HL-60/S4 (cell line): ENCODE measurements around the gene ALK.

Experiments
- in situ Hi-C: fragments of 300-500 bp; cut with MboI; formaldehyde crosslinking; loops from 2 replicates; pipeline ENCODE4 v1.14.3; 2022; ENCODE audit warnings: low sequenced_read_pairs

ALK gene

DNA sequence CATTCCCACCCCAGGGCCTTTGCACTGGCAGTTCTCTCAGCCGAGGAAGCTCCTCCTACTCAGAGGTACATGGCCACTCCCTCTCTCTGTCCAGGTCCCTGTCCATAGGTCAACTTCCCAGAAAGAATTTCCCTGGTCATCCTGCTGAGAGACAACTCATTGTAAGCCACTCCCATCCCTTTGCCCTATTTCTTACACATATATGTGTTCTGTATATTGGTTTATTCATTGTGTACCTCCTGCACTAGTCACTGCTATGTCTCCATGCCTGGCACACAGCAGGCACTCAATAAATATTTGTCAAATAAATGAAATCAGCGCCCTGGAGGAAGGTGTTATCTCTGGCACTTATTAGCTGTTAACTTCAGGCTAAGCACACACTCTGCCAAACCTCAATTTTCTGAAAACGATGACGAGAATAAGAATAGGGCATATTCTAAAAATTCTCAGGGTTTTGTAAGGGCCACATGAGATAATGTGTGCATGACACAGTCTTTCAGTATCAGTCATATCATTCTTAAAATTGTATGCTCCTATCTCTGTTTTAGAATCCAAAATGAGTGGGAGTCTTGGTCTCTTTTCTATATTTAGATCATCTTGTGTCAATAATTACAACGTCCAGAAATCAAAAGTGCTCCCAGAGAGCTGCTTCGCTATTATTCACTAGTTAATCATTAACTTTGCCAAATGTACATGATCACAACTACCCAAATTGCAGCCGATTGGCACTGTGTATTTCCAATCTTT is 198.0 kb downstream of the ALK start:
- in situ Hi-C loops, result no loop called here

DNA sequence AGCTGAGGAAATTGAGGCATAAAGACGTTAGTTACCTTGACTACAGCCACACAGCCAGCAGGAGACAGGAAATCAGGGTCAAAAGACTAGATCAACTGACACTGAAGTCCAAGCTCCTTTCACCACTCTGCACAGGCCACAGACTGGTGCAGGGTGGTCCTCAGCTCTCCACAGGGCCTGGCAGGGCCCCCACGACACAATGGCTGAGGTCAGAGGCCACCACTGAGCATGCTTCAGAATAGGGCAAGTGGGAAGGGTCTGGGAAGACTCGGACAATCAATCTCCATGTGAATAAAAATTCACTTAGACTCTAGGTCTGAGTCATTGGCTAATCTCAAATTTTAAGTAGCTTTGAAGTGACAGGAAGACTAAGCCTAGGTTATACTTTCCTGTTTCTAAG is 201.7 kb downstream of the ALK start:
- in situ Hi-C loops, result no loop called here

DNA sequence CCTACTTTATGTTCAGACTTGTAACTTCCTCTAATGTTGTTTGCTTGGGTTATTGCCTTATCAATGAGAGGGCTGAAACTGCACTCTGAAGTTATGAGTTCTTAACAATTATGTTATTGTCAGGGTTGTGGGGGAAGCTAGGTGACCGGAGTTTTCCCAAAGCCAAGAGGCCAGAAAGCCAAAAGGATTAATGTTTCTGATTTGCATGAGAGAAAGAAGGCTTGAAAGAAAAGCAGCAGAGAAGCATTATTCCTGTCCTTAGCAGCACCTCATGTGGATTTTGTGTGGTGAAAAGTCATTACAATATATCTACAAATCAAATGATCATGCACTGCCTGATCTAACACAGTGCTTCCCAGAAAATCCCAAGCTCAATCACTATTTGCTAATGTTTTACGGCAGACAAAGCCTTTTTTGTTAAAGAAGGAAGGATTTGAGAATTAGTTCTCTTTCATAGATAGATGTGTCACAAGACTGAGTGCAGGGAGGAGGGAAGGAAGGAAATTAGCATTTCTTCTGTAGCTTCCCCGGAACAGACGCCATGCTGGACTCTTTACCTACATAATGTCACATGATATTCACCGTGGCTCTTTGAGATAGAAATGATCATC is 203.2 kb downstream of the ALK start:
- in situ Hi-C loops, result no loop called here

DNA sequence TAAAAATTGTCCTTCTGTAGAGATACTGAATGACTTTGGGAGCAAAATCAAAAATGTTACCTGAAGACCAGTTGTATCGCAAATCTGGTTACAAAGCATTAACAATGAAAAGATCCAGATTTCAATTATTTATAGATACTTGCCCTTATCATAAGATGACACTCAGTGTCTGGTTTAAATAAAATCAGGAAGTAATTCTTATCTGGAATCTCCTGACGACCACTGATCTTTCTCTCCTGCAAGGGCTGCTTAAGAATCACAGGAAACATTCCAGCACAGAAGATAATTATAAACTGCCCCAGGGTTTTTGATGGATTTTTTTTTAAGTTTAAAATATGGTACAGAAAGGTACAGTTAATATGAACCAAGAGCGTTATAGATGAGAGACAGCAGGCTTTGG is 205.7 kb downstream of the ALK start:
- in situ Hi-C loops, result no loop called here

DNA sequence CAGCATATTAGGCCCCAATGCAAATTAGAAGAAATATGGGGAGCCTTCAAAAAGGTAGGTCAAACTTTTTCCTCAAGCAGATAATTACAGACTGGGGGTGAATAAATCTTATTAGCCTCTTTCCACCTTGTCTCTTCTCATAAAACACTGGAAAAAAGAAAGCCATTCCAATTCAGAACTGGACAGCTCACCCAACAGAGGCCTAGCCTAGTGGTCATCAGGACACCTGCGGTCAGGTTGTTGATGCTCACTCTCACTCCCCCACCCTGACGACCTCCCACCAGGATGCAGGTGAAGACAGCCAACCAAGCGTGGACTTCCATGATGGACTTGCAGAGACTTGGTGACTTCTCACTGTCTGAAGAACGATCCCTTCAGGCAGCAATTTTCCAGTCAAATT is 207.1 kb downstream of the ALK start:
- in situ Hi-C loops, result no loop called here

DNA sequence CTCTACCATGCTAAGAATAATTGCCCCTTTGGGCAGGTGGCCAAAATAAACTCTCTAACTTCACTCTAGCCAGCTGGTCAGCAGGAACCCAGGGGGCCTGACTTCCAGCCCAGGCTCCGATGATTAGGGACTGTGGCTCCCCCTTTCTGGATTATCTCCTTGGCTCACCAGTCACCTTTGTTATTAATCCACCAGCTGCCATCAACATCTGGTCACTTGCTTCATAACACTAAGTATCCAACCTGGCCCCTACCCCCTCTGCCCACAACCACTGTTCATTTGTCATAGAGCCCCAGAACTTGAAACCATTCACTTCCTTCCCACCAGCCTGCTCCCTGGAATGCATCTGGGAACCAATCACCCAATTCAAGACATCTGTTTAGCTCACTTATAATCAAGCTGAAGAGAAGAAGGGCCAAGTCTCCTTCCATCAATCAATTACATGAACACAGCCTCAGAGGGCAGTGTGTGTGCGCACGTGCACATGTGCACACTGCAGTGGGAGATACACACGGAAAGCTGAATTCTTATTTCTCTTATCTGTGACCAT is 215.1 kb downstream of the ALK start:
- in situ Hi-C loops, result no loop called here

DNA sequence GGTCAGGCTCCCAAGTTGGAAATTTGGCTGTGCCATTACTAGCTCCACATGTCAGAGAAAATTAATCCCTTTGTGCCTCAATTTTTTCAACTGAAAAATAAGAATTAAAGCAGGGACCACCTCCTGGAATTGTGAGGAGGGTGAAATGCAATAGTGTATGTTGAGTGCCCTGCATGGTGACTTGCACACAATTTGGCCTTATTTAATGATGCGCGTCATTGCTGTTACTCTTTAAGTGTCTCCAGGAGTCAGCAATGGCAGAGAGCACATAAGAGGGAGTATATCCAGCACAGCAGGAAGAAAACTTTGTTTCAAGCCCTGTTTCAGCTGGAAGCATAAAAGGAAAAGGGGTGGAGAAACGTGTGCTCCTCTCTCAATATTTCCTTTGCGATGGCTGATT is 215.8 kb downstream of the ALK start:
- in situ Hi-C loops, result no loop called here

DNA sequence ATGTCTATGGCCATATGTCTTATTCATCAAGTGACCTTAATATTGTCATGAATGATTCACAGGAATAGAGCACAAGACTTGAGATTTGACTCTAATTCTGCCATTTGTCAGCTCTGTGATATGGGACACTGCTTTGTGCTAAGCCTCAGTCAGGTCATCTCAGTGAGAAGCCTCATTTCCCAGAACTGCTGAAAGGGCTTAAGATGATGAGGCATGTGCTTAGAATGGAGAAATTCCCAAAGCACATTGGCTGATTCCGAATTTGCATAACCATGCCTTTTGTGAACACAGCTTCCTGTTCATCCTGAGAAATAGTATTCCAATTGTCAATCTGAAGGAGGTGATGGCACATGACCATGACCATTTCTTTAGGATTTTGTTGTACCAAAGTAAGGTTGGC is 218.1 kb downstream of the ALK start:
- in situ Hi-C loops, result no loop called here

DNA sequence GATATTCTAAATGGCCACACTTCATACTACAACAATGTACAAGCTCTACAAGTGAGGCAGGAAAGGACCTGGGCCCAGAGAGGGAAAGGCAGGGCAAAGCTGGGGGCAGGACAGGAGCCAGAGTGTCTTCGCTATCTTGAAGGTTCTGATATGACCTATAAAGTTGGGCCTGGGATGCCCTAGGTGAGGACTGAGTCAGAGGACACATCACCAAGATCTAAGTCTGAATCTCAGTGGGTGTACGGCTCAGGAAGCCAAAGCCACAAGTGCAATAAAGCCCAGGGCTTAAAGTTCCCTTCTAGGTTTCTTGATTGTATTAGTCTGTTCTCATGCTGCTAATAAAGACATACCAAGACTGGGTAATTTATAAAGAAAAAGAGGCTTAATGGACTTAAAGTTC is 219.1 kb downstream of the ALK start:
- in situ Hi-C loops, result no loop called here

DNA sequence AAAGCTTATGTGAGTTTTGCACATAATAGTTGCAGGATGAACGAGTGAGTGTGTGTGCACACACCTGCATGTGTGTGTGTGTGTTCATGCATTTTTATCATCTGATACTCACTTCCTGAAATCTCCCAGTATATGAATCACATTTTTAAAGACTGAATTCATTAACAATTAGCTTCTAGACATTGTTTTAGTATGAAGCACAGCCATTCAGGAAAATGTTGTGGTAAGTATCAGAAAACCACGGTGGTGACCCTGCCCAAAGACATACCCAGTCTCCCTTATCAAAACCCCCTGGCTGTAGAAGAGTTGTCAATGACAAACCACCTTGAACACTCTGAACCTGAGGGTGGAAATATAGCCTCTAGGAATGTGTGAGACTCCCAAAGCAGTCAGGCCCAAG is 220.8 kb downstream of the ALK start:
- in situ Hi-C loops, result no loop called here

DNA sequence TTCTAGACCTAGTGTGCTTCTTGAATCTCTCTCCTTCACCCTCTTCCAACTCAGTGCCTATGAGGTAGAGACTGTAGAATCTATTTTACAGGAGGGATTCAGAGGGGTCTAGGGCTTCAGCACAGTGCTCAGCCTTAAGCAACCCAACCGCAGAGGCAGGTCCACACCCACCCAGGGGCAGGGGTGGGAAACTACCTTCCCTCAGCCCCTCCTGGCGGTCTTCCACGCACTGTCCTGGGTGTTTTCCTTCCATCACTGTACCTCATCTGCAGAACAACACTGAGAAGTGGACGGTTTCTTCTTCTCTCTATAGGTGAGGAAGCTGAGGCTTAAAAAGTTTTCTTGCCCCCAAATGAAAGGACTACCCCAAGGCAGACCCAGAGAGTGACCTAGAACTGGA is 222.3 kb downstream of the ALK start:
- in situ Hi-C loops, result no loop called here

DNA sequence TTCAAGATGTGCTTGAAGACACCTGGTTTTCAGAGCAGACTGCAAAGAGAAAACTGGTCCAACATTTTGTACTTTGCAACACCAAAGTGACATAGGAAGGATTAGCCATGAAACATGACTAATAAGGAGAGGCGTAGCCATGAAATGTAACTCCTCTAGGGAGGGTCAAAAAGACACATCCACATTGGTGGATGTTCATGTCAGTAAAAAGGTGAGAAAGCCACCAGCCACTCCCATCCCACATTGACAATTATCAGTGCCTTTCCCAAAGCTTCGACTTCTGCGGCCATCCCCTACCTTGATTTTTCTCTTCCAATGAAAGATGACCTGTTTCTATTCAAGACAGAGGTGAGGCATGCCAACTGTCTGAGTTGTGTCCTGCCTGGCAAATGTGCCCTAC is 223.2 kb downstream of the ALK start:
- in situ Hi-C loops, result no loop called here

DNA sequence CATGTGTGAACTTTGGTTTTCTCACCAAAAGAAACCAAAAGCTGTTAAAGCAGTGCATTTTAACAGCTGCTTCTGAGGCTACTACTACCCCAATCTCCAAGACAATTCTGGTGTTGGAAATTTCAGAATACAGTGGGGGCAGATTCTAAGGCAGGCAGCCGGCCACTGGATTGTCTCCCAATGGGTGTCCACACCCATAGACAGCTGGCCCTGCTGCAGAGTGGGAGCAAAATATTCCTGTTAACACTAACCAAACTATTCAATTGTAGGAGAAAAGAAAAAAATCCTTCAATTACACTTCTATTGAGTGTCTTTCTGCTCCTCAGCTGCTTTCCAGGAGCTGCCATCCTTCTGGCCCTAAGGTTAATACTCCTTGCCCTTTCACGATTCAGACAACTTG is 223.7 kb downstream of the ALK start:
- in situ Hi-C loops, result no loop called here

DNA sequence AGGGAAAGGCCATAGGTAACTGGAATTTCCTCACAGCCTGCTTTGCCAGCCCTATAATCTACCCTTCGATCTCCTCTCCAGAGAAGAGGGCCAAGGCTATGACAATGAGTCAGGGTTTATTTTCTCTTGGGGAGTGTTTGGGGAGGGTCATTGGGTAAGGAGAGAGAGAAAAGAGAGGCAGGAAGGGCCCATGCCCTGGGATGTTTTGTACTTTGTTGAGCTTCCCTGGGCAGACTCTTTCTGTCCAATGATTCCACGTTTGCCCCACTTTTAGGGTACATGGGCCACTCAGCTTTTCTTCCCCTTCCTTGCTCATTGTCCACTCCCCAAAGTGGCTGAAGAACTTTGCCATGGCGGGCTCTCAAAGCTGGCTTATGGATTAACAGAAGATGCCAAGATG is 224.2 kb downstream of the ALK start:
- in situ Hi-C loops, result no loop called here

DNA sequence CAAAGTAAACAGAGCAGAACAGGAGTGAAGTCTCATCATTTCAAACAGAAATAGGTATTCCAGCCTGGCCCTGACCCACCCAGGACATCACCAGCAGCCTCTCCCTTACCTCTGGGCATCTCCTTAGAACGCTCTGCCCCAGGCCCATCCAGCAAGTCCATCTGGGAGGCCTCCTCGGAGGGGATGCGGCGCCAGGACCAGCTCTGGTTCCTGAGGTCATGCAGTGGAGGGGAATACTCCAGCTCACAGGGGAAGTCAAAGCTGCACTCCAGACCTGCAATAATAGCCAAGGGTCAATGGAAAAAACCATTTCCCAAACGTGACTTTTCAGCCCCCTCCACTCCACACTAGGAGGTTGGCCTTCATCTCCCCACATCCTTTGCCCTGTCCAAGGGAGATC is 226.6 kb downstream of the ALK start:
- in situ Hi-C loops, result no loop called here

DNA sequence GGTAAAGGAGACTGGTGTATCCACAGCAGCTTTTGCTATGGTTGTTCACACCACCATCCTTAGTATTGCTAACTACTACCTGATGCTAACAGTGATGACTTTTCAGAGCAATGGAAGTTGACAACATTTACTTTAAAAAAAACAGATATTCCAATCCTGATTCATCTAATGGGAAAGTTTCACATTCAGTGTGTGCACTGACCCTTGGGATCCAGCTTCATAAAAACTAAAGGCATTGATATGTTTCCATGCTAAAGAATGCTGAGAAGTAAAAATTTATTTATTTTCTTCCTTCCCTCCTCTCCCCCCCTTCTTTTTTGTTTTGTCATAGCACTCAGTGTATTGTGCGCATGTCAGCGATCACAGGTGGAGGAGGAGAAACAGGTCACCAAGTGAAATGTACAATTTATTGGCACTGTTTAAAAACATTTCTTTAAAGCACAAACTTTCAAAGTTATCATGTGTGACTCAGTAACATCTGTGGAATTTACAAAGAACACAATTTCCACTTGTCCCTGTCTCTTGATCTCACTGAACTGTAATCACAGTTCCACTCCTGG is 229.9 kb downstream of the ALK start:
- in situ Hi-C loops, result no loop called here

DNA sequence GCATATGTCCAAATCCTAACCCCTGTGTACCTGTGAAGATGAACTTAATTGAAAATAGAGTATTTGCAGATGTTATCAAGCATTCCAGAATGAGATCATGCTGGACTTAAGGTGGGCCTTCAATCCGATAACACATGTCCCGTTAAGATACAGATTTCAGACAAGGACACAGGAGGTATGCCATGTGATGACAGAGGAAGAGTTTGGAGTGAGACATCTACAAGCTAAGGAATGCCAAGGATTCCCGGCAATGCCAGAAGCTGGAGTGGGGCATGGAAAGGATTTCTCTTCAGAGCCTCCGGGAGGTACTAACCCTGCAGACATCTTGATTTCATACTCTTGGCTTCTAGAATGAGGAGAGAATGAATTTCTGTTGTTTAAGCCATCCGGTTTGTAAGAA is 231.7 kb downstream of the ALK start:
- in situ Hi-C loops, result no loop called here

DNA sequence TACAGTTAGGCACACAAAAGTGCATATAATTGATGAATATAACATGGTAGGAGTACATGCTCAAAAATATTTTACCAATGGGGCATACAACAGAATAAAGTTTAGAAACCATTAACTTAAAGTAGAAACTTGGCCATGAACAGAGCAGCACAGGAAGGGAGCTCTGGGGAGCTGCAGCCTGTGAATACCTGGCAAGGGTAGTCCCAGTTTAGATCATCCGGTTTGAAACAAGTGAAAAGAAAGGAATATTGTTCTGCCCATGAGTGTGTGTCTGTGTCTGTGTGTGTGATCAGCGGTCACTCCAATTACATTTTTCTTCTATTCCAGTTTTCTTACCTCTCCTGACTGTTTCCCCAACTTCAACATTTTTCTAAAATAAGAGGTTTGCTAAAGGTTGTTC is 233.0 kb downstream of the ALK start:
- in situ Hi-C loops, result no loop called here

DNA sequence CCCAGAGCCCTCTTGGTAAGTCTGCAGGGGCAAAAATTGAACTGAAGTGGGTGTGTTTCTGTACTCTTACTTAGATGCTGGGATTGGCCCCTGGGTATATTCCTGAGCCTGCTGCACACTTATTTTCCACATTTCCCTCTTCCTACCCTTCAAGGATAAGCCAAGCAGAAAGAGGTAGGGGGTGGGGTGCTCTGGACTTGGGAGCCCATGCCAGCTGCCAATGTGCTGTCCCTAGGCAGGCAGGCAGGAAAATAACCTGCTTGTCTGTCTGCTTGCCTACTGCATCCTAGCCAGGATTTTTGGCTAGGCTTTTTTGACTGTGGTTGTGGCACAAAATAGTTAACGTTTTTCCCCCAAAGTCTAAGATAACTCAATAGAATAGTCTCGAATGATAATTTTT is 234.3 kb downstream of the ALK start:
- in situ Hi-C loops, result no loop called here

DNA sequence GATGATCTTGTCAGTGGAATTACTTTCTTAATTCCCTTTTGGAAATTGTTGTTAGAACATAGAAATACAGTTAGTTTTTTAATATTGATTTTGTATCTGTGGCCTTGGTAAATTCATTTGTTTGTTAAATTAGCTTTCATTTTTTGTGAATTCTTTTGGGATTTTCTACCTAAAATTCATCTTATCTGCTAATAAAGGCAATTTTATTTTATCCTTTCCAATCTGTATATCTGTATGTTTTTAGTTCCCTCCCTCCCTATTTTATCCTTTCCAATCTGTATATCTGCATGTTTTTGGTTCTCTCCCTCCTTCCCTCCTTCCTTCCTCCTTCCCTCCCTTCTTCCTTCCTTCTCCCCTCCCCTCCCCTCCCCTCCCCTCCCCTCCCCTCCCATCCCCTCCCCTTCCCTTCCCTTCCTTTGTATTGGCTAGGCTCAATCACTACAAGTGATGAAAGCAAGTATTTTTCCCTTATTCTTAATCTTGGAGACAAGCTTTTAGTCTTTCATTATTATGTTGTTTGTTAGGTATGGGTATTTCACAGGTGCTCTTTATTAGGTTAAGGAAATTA is 244.4 kb downstream of the ALK start:
- in situ Hi-C loops, result no loop called here

DNA sequence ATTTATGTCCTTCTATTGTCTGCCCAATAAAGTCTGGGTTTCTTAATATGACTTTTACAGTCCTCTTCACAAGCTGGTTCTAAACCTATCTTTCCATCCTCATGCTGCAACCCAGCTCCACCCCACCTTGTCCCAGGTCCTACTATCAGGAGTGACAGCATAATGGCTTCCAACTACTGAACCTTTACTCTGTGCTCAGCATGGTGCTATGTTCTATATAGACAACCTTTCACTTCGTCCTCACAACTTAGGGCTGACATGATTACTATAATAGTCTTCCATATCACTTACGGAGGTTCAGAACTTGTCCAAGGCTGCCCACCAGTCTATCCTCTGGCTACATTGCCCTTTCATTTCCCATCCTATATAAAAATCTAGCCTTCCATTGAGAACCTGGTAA is 256.8 kb downstream of the ALK start:
- in situ Hi-C loops, result no loop called here

DNA sequence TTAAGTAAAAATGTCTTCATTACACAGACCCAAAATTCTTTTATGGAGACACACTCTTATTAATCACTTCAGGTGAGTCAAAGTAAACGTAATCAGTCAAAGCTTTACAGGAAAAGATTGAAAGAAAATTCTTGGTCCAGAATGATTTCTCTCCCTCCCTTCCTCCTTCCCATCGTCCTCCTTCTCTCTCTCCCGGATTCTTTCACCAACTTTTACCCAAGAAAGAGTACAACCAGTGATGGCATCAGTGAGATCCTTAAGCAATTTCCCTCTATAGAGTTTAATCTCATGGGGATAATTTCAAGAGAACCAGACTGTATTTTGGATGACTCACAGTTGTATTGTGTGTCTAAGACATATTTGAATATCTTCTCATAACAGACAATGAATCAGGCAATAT is 258.1 kb downstream of the ALK start:
- in situ Hi-C loops, result no loop called here
